Measurements from ENCODE around the gene KRT39. TPM values are rescaled to one million over a fixed set of nuclear protein-coding genes. Genes with fewer than 3 reads are reported as not detected.

The KRT39 gene
- total and polyA plus RNA-seq, 2 experiments from 2014 or later: not detected

GRCh38 chr17:40993084-40993483 lies 26.3 kb upstream of the KRT39 start:
- DNase-seq (ENCODE audit: low spot score): no peak
- Histone ChIP-seq H3K79me2 (no peaks in the 10 kb centered on the region), H3K4me2 (no peak overlapping the region), H3K9me3 (ENCODE audit: low read depth) (no peaks in the 10 kb centered on the region), H3K27ac (no peak overlapping the region), H3K27me3 (peaks cover 4% of the 10 kb centered on the region), H2AFZ (no peak overlapping the region), H4K20me1 (ENCODE audit: insufficient read depth, poor library complexity, severe bottlenecking) (no peaks in the 10 kb centered on the region), H3K9me2 (replicated peaks; ENCODE audit: insufficient read depth) (no peaks in the 10 kb centered on the region), H3K4me3 (no peak overlapping the region), H3K36me3 (replicated peaks; ENCODE audit: insufficient read depth, low read depth) (no peaks in the 10 kb centered on the region), H3K4me1 (ENCODE audit: insufficient read depth) (no peaks in the 10 kb centered on the region)
- TF ChIP-seq EZH2phosphoT487 (IDR thresholded peaks at IDR 0.05; ENCODE audit: low read depth, severe bottlenecking, unreplicated experiment) (no peak), EZH2 (IDR thresholded peaks at IDR 0.05; ENCODE audit: borderline replicate concordance) (no peak), CTCF (IDR thresholded peaks at IDR 0.05; ENCODE audit: poor library complexity) (no peak)
- 94% methylated on average over 2 of the region's 2 CpGs for WGBS (ENCODE audit: low lambda C conversion rate, missing lambda C conversion rate)

GRCh38 chr17:40992666-40993065 lies 25.9 kb upstream of the KRT39 start:
- Histone ChIP-seq H3K27ac (no peak overlapping the region), H3K9me3 (ENCODE audit: low read depth) (no peaks in the 10 kb centered on the region), H3K36me3 (replicated peaks; ENCODE audit: insufficient read depth, low read depth) (no peaks in the 10 kb centered on the region), H3K4me2 (no peak overlapping the region), H3K4me1 (ENCODE audit: insufficient read depth) (no peaks in the 10 kb centered on the region), H3K4me3 (no peak overlapping the region), H4K20me1 (ENCODE audit: insufficient read depth, poor library complexity, severe bottlenecking) (no peaks in the 10 kb centered on the region), H3K9me2 (replicated peaks; ENCODE audit: insufficient read depth) (no peaks in the 10 kb centered on the region), H3K27me3 (peaks cover 3% of the 10 kb centered on the region), H2AFZ (no peak overlapping the region), H3K79me2 (no peaks in the 10 kb centered on the region)
- DNase-seq (ENCODE audit: low spot score): no peak
- WGBS (ENCODE audit: low lambda C conversion rate, missing lambda C conversion rate): 89% methylated on average over 3 of the region's 3 CpGs
- no peak for TF ChIP-seq CTCF (IDR thresholded peaks at IDR 0.05; ENCODE audit: poor library complexity)
- no peak for TF ChIP-seq EZH2 (IDR thresholded peaks at IDR 0.05; ENCODE audit: borderline replicate concordance)
- TF ChIP-seq EZH2phosphoT487 (IDR thresholded peaks at IDR 0.05; ENCODE audit: low read depth, severe bottlenecking, unreplicated experiment): no peak

- H3K27ac ChIP-seq: no peak overlapping the region
- no peaks in the 10 kb centered on the region for H3K4me1 ChIP-seq (ENCODE audit: insufficient read depth)
- 77% methylated on average over 8 of the region's 8 CpGs for WGBS (ENCODE audit: low lambda C conversion rate, missing lambda C conversion rate)
- TF ChIP-seq EZH2phosphoT487 (IDR thresholded peaks at IDR 0.05; ENCODE audit: low read depth, severe bottlenecking, unreplicated experiment) (no peak), EZH2 (IDR thresholded peaks at IDR 0.05; ENCODE audit: borderline replicate concordance) (no peak), CTCF (IDR thresholded peaks at IDR 0.05; ENCODE audit: poor library complexity) (no peak)
- no peak overlapping the region for H3K4me3 ChIP-seq
- no peaks in the 10 kb centered on the region for H3K27me3 ChIP-seq
- H3K79me2 ChIP-seq: no peaks in the 10 kb centered on the region
- no peak overlapping the region for H3K4me2 ChIP-seq
- no peaks in the 10 kb centered on the region for H3K9me3 ChIP-seq (ENCODE audit: low read depth)
- H4K20me1 ChIP-seq (ENCODE audit: insufficient read depth, poor library complexity, severe bottlenecking): no peaks in the 10 kb centered on the region
- H2AFZ ChIP-seq: no peak overlapping the region
- H3K9me2 ChIP-seq (replicated peaks; ENCODE audit: insufficient read depth): no peaks in the 10 kb centered on the region
- no peak for DNase-seq (ENCODE audit: low spot score)
- H3K36me3 ChIP-seq (replicated peaks; ENCODE audit: insufficient read depth, low read depth): no peaks in the 10 kb centered on the region
Observed at GRCh38 chr17:40986920-40987319, 20.2 kb upstream of the KRT39 start.

GRCh38 chr17:40984226-40984625 lies 17.5 kb upstream of the KRT39 start, which contains the start of gene KRT40:
Gene KRT40 (minus strand): TSS chr17:40984326. CDS start chr17:40984273, 53 bp downstream.
- Histone ChIP-seq H4K20me1 (ENCODE audit: insufficient read depth, poor library complexity, severe bottlenecking) (no peaks in the 10 kb centered on the region), H2AFZ (no peak within 1 kb of the TSS), H3K4me3 (no peak within 1 kb of the TSS), H3K4me1 (ENCODE audit: insufficient read depth) (peaks cover 6% of the 10 kb centered on the region), H3K27ac (no peak within 1 kb of the TSS), H3K9me2 (replicated peaks; ENCODE audit: insufficient read depth) (no peaks in the 10 kb centered on the region), H3K36me3 (replicated peaks; ENCODE audit: insufficient read depth, low read depth) (no peaks in the 10 kb centered on the region), H3K79me2 (no peaks in the 10 kb centered on the region), H3K27me3 (no peaks in the 10 kb centered on the region), H3K4me2 (no peak within 1 kb of the TSS), H3K9me3 (ENCODE audit: low read depth) (no peaks in the 10 kb centered on the region)
- DNase-seq (ENCODE audit: low spot score): no peak
- WGBS (ENCODE audit: low lambda C conversion rate, missing lambda C conversion rate): 59% methylated on average over 3 of the region's 3 CpGs
- TF ChIP-seq EZH2 (IDR thresholded peaks at IDR 0.05; ENCODE audit: borderline replicate concordance) (no peak), CTCF (IDR thresholded peaks at IDR 0.05; ENCODE audit: poor library complexity) (no peak), EZH2phosphoT487 (IDR thresholded peaks at IDR 0.05; ENCODE audit: low read depth, severe bottlenecking, unreplicated experiment) (no peak)
